ENCODE data around the gene TMEM62.

DNA sequence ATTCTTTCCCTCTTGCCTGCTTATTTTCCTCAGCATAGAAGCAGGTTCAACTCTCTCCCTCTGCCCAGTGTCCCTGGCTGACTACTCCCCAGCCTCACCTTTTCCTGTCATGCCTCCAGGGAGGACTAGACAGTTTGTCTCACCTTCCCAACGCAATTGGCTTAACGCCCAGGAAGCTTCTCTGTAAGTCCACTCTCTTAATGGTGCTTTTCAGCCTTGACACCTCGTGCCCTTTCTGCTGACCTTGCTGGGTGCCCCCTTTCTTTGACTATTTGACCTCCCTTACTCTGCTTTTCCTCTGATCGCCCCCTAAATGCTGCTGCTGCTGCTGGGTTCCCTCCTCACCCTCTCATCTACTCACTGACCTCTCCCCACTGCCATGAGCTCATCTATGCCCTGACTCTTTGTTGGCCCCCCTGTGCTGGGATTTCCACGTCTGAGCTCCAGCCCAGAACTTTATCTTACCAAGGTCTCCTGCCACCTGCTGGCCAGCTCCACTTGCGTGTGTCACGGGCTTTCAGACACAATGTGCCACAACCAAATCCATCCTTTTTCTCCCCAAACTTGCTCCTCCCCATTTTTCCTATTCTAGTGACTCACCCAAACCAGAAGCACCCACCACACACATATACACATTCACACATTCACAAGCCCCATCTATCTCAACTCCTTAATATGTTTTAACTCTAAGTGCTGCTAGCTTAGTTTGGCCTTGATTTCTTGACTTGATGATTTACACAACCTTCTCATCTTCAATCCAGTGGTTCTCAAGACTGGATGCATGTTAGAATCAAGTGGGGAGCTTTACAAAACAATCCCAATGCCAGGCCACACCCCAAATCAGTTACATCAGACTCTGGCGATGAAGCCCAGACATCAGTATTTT lies 70.9 kb downstream of the TMEM62 start:
- TF ChIP-seq, protein P1, sequence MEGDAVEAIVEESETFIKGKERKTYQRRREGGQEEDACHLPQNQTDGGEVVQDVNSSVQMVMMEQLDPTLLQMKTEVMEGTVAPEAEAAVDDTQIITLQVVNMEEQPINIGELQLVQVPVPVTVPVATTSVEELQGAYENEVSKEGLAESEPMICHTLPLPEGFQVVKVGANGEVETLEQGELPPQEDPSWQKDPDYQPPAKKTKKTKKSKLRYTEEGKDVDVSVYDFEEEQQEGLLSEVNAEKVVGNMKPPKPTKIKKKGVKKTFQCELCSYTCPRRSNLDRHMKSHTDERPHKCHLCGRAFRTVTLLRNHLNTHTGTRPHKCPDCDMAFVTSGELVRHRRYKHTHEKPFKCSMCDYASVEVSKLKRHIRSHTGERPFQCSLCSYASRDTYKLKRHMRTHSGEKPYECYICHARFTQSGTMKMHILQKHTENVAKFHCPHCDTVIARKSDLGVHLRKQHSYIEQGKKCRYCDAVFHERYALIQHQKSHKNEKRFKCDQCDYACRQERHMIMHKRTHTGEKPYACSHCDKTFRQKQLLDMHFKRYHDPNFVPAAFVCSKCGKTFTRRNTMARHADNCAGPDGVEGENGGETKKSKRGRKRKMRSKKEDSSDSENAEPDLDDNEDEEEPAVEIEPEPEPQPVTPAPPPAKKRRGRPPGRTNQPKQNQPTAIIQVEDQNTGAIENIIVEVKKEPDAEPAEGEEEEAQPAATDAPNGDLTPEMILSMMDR (IDR thresholded peaks at IDR 0.05): peak; percentile 50
- TF ChIP-seq CBX8 (IDR thresholded peaks at IDR 0.05): no peak
- no peak for TF ChIP-seq JUN (IDR thresholded peaks at IDR 0.05)
- no peak for TF ChIP-seq MAFK (IDR thresholded peaks at IDR 0.05; ENCODE audit: partially characterized antibody)
- no peak for TF ChIP-seq ZFP36 (IDR thresholded peaks at IDR 0.05; ENCODE audit: borderline replicate concordance, partially characterized antibody)
- no peak for TF ChIP-seq POLR2A (IDR thresholded peaks at IDR 0.05; ENCODE audit: low read length)
- TF ChIP-seq RAD21 (conservative IDR thresholded peaks at IDR 0.05 in 1 of 2, IDR thresholded peaks at IDR 0.05 in 1 of 2): peak; percentile 24 to 32; a peak in 3 of 5 replicates
- TF ChIP-seq RNF2 (IDR thresholded peaks at IDR 0.05; ENCODE audit: borderline replicate concordance, low read depth): no peak
- TF ChIP-seq SMC3 (IDR thresholded peaks at IDR 0.05): peak; percentile 40; the same call in 1 of the 3 replicates
- no peak for TF ChIP-seq CHD2 (IDR thresholded peaks at IDR 0.05; ENCODE audit: low read length, partially characterized antibody)
- no peak for TF ChIP-seq BHLHE40 (IDR thresholded peaks at IDR 0.05; ENCODE audit: low read depth, low read length)
- TF ChIP-seq, protein P2, sequence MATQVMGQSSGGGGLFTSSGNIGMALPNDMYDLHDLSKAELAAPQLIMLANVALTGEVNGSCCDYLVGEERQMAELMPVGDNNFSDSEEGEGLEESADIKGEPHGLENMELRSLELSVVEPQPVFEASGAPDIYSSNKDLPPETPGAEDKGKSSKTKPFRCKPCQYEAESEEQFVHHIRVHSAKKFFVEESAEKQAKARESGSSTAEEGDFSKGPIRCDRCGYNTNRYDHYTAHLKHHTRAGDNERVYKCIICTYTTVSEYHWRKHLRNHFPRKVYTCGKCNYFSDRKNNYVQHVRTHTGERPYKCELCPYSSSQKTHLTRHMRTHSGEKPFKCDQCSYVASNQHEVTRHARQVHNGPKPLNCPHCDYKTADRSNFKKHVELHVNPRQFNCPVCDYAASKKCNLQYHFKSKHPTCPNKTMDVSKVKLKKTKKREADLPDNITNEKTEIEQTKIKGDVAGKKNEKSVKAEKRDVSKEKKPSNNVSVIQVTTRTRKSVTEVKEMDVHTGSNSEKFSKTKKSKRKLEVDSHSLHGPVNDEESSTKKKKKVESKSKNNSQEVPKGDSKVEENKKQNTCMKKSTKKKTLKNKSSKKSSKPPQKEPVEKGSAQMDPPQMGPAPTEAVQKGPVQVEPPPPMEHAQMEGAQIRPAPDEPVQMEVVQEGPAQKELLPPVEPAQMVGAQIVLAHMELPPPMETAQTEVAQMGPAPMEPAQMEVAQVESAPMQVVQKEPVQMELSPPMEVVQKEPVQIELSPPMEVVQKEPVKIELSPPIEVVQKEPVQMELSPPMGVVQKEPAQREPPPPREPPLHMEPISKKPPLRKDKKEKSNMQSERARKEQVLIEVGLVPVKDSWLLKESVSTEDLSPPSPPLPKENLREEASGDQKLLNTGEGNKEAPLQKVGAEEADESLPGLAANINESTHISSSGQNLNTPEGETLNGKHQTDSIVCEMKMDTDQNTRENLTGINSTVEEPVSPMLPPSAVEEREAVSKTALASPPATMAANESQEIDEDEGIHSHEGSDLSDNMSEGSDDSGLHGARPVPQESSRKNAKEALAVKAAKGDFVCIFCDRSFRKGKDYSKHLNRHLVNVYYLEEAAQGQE (IDR thresholded peaks at IDR 0.05): no peak
